ENCODE results near the gene WDR5B.

Gene WDR5B

GRCh38 chr3:122410639-122411038 lies 5.2 kb downstream of the WDR5B start:
- no peaks in the 10 kb centered on the region for H4K20me1 ChIP-seq
- no peak for TF ChIP-seq Cebpa-rat (IDR thresholded peaks at IDR 0.05)
- H3K4me1 ChIP-seq: peaks cover 19 to 74% (median 31%) of the 10 kb centered on the region in 10 experiments
- no peaks in the 10 kb centered on the region for H3K27me3 ChIP-seq
- H3K4me3 ChIP-seq: no peak overlapping the region
- H3K36me3 ChIP-seq: peaks cover 37 to 81% (median 66%) of the 10 kb centered on the region in 11 experiments; a peak in 21 of 22 replicates
- H3K9me3 ChIP-seq (replicated peaks in 1 of 11): no peaks in the 10 kb centered on the region
- H3K27ac ChIP-seq: no peak overlapping the region
- H3K4me2 ChIP-seq: peak overlapping the region in 2 of 11 experiments; percentile 80 to 84; a peak in 3 of 22 replicates
- H3K9ac ChIP-seq: no peak overlapping the region

GRCh38 chr3:122410111-122410510 lies 5.8 kb downstream of the WDR5B start:
- Histone ChIP-seq H3K9me3 (replicated peaks in 1 of 11) (no peaks in the 10 kb centered on the region), H3K36me3 (peaks cover 42 to 86% (median 72%) of the 10 kb centered on the region in 11 experiments; a peak in 21 of 22 replicates), H3K4me1 (peaks cover 16 to 77% (median 27%) of the 10 kb centered on the region in 10 experiments), H3K9ac (no peak overlapping the region), H3K4me3 (no peak overlapping the region), H3K27ac (peak overlapping the region in 2 of 11 experiments; percentile 35 to 52; a peak in 3 of 22 replicates), H3K4me2 (peak overlapping the region in 4 of 11 experiments; percentile 35 to 84 (median 70); a peak in 7 of 22 replicates), H3K27me3 (no peaks in the 10 kb centered on the region), H4K20me1 (no peaks in the 10 kb centered on the region)
- no peak for TF ChIP-seq Cebpa-rat (IDR thresholded peaks at IDR 0.05)

GRCh38 chr3:122409446-122409845 lies 6.4 kb downstream of the WDR5B start:
- H4K20me1 ChIP-seq: no peaks in the 10 kb centered on the region
- peaks cover 49 to 93% (median 78%) of the 10 kb centered on the region in 11 experiments; a peak in 21 of 22 replicates for H3K36me3 ChIP-seq
- peak overlapping the region in 2 of 10 experiments; percentile 10 to 21; a peak in 2 of 20 replicates for H3K4me3 ChIP-seq
- no peak for TF ChIP-seq Cebpa-rat (IDR thresholded peaks at IDR 0.05)
- peak overlapping the region in 4 of 11 experiments; percentile 34 to 60 (median 44); a peak in 5 of 22 replicates for H3K27ac ChIP-seq
- no peaks in the 10 kb centered on the region for H3K27me3 ChIP-seq
- peak overlapping the region in 3 of 11 experiments; percentile 2 to 36 (median 20); a peak in 5 of 22 replicates for H3K9ac ChIP-seq
- no peaks in the 10 kb centered on the region for H3K9me3 ChIP-seq (replicated peaks in 1 of 11)
- H3K4me2 ChIP-seq: peak overlapping the region in 6 of 11 experiments; percentile 9 to 84 (median 49); a peak in 10 of 22 replicates
- H3K4me1 ChIP-seq: peaks cover 9 to 77% (median 21%) of the 10 kb centered on the region in 10 experiments

DNA sequence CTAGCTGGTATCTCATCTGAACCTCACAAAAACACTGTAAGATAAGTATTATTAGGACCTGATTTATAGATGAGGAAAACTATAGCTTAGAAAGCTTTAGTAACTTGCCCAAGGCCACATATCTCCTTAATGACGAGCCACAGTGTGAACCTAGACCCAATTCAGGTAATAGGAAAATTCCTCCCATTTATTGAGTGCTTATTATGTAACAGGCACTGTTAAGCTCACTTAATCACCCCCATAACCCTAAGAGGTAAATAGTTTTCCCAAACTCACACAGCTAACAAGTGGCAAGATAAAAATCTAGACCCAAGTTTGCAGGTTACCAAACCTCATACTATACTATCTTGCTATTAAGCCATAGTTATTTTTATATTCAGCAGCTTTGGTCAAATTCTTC lies 7.9 kb downstream of the WDR5B start:
- Histone ChIP-seq H3K9ac (no peak overlapping the region), H3K27ac (no peak overlapping the region), H3K36me3 (peaks cover 52 to 97% (median 89%) of the 10 kb centered on the region in 11 experiments; a peak in 21 of 22 replicates), H3K4me1 (peaks cover 0 to 77% (median 10%) of the 10 kb centered on the region in 10 experiments; a peak in 14 of 20 replicates), H3K9me3 (replicated peaks in 1 of 11) (no peaks in the 10 kb centered on the region), H3K4me2 (peak overlapping the region in 2 of 11 experiments; percentile 80 to 84; a peak in 3 of 22 replicates), H3K4me3 (no peak overlapping the region), H4K20me1 (no peaks in the 10 kb centered on the region), H3K27me3 (no peaks in the 10 kb centered on the region)
- TF ChIP-seq Cebpa-rat (IDR thresholded peaks at IDR 0.05): no peak

DNA sequence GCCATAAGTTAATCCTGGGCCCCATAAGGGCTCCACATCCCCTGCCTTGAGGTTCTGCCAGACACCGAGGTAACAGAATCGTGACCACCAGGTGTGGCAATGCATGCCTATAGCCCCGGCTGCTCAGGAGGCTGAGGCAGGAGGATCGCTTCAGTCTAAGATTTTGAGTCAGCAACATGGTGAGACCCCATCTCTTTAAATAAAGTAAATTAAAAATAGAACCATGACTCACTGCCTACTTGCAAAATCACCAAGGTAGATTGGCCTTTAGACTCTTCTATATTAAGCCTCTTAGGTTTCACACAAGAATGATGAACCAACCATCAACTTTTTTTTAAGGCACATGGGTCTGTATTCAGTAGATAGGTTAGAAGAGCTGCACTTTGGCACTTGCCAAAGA lies 9.7 kb downstream of the WDR5B start:
- peaks cover 49 to 88% (median 84%) of the 10 kb centered on the region in 11 experiments; a peak in 21 of 22 replicates for H3K36me3 ChIP-seq
- no peak overlapping the region for H3K4me3 ChIP-seq
- H3K27ac ChIP-seq: no peak overlapping the region
- no peaks in the 10 kb centered on the region for H3K27me3 ChIP-seq
- H3K9me3 ChIP-seq (replicated peaks in 1 of 11): no peaks in the 10 kb centered on the region
- H4K20me1 ChIP-seq: no peaks in the 10 kb centered on the region
- H3K4me1 ChIP-seq: peaks cover 0 to 82% (median 7%) of the 10 kb centered on the region in 10 experiments; a peak in 10 of 20 replicates
- H3K9ac ChIP-seq: no peak overlapping the region
- no peak overlapping the region for H3K4me2 ChIP-seq
- no peak for TF ChIP-seq Cebpa-rat (IDR thresholded peaks at IDR 0.05)

- no peak overlapping the region for H3K9ac ChIP-seq
- no peaks in the 10 kb centered on the region for H3K27me3 ChIP-seq
- no peaks in the 10 kb centered on the region for H4K20me1 ChIP-seq
- H3K9me3 ChIP-seq (replicated peaks in 1 of 11): no peaks in the 10 kb centered on the region
- H3K4me3 ChIP-seq: no peak overlapping the region
- H3K4me1 ChIP-seq: peaks cover 0 to 72% (median 7%) of the 10 kb centered on the region in 10 experiments; a peak in 10 of 20 replicates
- H3K27ac ChIP-seq: no peak overlapping the region
- H3K36me3 ChIP-seq: peaks cover 38 to 78% (median 73%) of the 10 kb centered on the region in 11 experiments; a peak in 21 of 22 replicates
- peak overlapping the region in 3 of 11 experiments; percentile 8 to 82 (median 77); a peak in 5 of 22 replicates for H3K4me2 ChIP-seq
- TF ChIP-seq Cebpa-rat (IDR thresholded peaks at IDR 0.05): no peak
Observed at GRCh38 chr3:122405015-122405414, 10.8 kb downstream of the WDR5B start.

DNA sequence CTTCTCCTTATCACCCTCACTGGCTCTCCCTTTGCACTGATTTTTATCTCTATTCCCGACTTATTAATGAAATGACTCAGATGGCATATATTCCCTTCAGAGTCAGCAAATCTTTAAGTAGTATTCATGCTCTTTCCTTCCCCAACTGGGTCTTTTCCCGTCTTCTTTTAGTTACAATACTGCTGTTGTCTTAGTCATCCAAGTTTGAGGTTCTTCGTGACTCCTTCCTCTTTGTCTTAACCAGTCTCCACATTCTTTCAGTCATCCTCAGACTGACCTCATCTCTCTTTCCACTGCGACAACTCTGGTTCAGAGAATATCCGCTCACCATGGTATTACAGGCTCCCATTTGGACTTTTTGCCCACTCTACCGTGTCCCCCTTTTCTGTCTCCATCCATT lies 12.4 kb downstream of the WDR5B start:
- TF ChIP-seq Cebpa-rat (IDR thresholded peaks at IDR 0.05): no peak
- H3K27me3 ChIP-seq: no peaks in the 10 kb centered on the region
- no peak overlapping the region; a peak in 1 of 22 replicates for H3K9ac ChIP-seq
- peaks cover 35 to 74% (median 63%) of the 10 kb centered on the region in 11 experiments; a peak in 21 of 22 replicates for H3K36me3 ChIP-seq
- no peaks in the 10 kb centered on the region for H4K20me1 ChIP-seq
- no peaks in the 10 kb centered on the region for H3K9me3 ChIP-seq (replicated peaks in 1 of 11)
- peak overlapping the region in 3 of 11 experiments; percentile 15 to 45 (median 37); a peak in 5 of 22 replicates for H3K27ac ChIP-seq
- H3K4me1 ChIP-seq: peaks cover 0 to 57% (median 0%) of the 10 kb centered on the region in 10 experiments; a peak in 7 of 20 replicates
- H3K4me3 ChIP-seq: no peak overlapping the region
- peak overlapping the region in 3 of 11 experiments; percentile 61 to 82 (median 77); a peak in 6 of 22 replicates for H3K4me2 ChIP-seq

GRCh38 chr3:122398920-122399319 lies 16.9 kb downstream of the WDR5B start:
- Histone ChIP-seq H3K27ac (no peak overlapping the region), H3K9ac (no peak overlapping the region), H3K36me3 (peaks cover 0 to 38% (median 24%) of the 10 kb centered on the region in 11 experiments; a peak in 15 of 22 replicates), H3K4me1 (peaks cover 0 to 47% (median 5%) of the 10 kb centered on the region in 10 experiments; a peak in 8 of 20 replicates), H3K4me3 (no peak overlapping the region), H4K20me1 (no peaks in the 10 kb centered on the region), H3K4me2 (no peak overlapping the region), H3K27me3 (no peaks in the 10 kb centered on the region), H3K9me3 (replicated peaks in 1 of 11) (no peaks in the 10 kb centered on the region)
- TF ChIP-seq Cebpa-rat (IDR thresholded peaks at IDR 0.05): no peak

GRCh38 chr3:122397201-122397600 lies 18.7 kb downstream of the WDR5B start:
- Histone ChIP-seq H3K9ac (no peak overlapping the region), H3K4me1 (peaks cover 0 to 39% (median 5%) of the 10 kb centered on the region in 10 experiments; a peak in 8 of 20 replicates), H3K27ac (no peak overlapping the region), H3K4me3 (no peak overlapping the region), H4K20me1 (no peaks in the 10 kb centered on the region), H3K4me2 (no peak overlapping the region), H3K36me3 (peaks cover 0 to 29% (median 12%) of the 10 kb centered on the region in 11 experiments; a peak in 8 of 22 replicates), H3K27me3 (no peaks in the 10 kb centered on the region), H3K9me3 (replicated peaks in 1 of 11) (no peaks in the 10 kb centered on the region)
- TF ChIP-seq Cebpa-rat (IDR thresholded peaks at IDR 0.05): no peak
